ENCODE data around the gene NSL1.
"Not testable (repeated sequence)": the region's sequence is repeated elsewhere in the genome, so short reads cannot be mapped to it uniquely, and the experiment has no call there.

The NSL1 gene

DNA sequence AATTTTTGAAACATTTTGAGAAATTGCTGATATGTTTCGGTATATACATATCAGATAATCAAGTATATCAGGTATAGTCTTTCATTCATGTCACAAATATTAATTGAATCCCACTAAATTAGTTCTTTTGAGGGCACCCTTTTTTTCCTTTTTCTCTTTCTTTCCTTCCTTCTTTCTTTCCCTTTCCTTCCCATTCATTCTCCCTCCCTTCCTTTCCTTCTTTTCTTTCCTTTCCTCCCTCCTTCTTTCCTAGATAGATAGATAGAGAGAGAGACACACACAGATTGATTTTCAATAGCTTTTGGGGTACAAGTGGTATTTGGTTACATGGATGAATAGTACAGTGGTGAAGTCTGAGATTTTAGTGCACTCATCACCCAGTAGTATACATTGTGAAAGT, 5.7 kb downstream of the NSL1 start:
- CTCF ChIA-PET = interaction anchor here (0.8 to 6.3 kb wide), 8 partner anchors 8 to 330 kb away, joined by 3 to 36 read pairs (median 6); no protein-coding TSS in a partner anchor
- no peak for DNase-seq (ENCODE audit: extremely low spot score)
- POLR2A ChIA-PET = no interaction called here
- TF ChIP-seq, protein P1, sequence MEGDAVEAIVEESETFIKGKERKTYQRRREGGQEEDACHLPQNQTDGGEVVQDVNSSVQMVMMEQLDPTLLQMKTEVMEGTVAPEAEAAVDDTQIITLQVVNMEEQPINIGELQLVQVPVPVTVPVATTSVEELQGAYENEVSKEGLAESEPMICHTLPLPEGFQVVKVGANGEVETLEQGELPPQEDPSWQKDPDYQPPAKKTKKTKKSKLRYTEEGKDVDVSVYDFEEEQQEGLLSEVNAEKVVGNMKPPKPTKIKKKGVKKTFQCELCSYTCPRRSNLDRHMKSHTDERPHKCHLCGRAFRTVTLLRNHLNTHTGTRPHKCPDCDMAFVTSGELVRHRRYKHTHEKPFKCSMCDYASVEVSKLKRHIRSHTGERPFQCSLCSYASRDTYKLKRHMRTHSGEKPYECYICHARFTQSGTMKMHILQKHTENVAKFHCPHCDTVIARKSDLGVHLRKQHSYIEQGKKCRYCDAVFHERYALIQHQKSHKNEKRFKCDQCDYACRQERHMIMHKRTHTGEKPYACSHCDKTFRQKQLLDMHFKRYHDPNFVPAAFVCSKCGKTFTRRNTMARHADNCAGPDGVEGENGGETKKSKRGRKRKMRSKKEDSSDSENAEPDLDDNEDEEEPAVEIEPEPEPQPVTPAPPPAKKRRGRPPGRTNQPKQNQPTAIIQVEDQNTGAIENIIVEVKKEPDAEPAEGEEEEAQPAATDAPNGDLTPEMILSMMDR (IDR thresholded peaks at IDR 0.05; ENCODE audit: control extremely low read depth, extremely low read depth, low read depth, missing control alignments) = no peak

DNA sequence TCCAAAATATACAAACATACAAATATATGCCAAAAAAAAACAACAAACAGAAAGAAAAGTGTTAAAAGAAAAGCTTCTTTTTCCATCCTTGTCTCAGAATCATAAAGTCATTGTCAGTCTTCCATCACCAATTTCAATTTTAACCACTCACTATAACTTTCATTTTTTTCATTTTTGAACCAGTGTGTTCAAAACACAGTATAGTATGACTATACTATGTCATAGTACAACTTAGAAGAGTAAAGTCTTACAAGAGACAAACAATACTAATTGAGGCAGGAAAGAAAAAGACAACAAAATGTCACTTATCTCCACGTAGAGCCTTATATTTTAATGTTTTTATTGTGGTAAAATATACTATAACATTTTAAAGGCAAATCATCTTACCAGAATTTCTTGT, 7.6 kb downstream of the NSL1 start:
- TF ChIP-seq, protein P1 (IDR thresholded peaks at IDR 0.05; ENCODE audit: control extremely low read depth, extremely low read depth, low read depth, missing control alignments) = peak; percentile 0
- ChIA-PET CTCF (interaction anchor here (0.8 to 5.3 kb wide), 5 partner anchors 10 to 119 kb away, joined by 3 to 24 read pairs (median 4); no protein-coding TSS in a partner anchor), POLR2A (no interaction called here)
- DNase-seq (ENCODE audit: extremely low spot score) = no peak

DNA sequence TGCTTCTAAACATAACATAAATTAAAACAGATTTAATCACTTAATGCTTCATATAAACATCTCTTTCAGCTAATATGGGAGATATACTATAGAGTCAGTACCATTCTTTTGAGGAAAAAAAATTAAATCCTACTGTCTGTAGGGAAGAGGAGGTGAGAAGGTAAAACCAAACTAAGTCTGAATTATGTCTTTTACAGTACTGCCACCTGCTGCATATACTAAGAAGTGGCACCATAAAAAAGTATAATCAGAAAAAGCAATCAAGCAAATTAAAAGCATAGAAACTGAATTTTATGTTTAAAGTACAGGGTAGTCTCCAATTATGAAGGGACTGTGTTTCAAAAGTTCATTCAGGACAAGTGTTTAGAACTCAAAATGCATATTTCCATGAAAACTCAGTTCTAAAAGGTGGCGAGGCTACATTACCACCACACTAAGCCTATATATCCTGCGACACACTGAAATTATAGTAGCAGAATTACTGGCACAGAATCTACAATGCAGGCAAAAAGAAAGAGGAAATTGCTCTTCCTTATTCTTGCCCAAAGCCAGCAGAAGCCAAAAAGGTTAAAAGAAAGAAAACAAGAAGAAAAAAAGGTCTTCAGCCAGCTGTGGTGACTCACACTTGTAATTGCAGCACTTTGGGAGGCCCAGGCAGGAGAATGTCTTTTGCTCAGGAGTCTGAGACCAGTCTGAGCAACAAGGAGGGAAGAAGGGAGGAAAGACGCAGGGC, 9.0 kb downstream of the NSL1 start:
- ChIA-PET CTCF (interaction anchor here (0.6 to 5.3 kb wide), 22 partner anchors 8 to 325 kb away, joined by 3 to 43 read pairs (median 5); partner anchors contain the start of genes NSL1 and TATDN3), POLR2A (no interaction called here)
- no peak for DNase-seq (ENCODE audit: extremely low spot score)
- TF ChIP-seq, protein P1 (IDR thresholded peaks at IDR 0.05; ENCODE audit: control extremely low read depth, extremely low read depth, low read depth, missing control alignments) = peak; percentile 54

DNA sequence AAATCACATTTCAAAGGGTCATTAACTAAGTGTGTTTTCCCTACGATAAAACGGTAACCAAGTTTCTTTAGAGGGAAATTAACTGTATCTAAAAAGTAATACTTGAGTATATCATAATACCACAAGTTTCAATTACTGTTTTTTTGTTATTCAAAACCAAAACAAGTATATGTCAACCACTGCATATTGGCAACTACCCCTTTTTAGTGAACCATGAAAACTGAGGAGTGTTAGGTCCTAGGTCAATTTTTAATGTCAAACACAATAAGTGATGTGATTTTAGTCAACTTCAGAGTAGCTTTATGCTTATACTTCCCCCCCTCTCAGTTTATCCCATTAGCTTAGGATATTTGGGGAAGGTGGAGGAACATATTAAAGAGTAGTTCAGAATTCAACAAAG, 10.4 kb downstream of the NSL1 start:
- ChIA-PET POLR2A (no interaction called here), CTCF (interaction anchor here (0.7 to 5.3 kb wide), 22 partner anchors 9 to 326 kb away, joined by 3 to 43 read pairs (median 5); partner anchors contain the start of genes NSL1 and TATDN3)
- TF ChIP-seq, protein P1 (IDR thresholded peaks at IDR 0.05; ENCODE audit: control extremely low read depth, extremely low read depth, low read depth, missing control alignments) = no peak
- no peak for DNase-seq (ENCODE audit: extremely low spot score)

DNA sequence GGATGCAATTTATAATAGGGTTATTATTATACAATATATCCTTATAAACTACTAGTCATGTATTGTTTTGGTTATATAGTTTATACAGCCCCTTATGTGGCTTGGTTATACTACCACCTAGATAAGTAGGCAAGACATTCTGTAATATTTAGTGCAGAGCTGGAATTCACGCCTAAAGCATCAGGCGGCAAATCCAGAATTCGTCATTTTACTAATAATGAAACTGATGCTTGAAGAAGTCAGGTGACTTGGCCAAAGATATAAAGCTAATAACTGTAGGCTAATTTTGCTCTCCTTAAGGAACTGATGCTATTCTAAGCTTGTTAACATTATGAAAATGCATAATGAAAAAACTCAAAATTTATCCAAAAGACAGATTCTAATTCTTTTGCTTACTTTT, 10.8 kb downstream of the NSL1 start:
- TF ChIP-seq, protein P1 (IDR thresholded peaks at IDR 0.05; ENCODE audit: control extremely low read depth, extremely low read depth, low read depth, missing control alignments) = no peak
- DNase-seq (ENCODE audit: extremely low spot score) = no peak
- ChIA-PET POLR2A (no interaction called here), CTCF (interaction anchor here (0.9 to 5.3 kb wide), 13 partner anchors 9 to 325 kb away, joined by 3 to 43 read pairs (median 8); no protein-coding TSS in a partner anchor)

DNA sequence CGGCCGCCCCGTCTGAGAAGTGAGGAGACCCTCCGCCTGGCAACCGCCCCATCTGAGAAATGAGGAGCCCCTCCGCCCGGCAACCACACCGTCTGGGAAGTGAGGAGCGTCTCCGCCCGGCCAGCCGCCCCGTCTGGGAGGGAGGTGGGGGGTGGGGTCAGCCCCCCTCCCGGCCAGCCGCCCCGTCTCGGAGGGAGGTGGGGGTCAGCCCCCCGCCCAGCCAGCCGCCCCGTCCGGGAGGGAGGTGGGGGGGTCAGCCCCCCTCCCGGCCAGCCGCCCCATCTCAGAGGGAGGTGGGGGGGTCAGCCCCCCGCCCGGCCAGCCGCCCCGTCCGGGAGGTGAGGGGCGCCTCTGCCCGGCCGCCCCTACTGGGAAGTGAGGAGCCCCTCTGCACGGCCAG, 12.5 kb downstream of the NSL1 start:
- CTCF ChIA-PET; DNase-seq (ENCODE audit: extremely low spot score); POLR2A ChIA-PET: not testable (repeated sequence)

DNA sequence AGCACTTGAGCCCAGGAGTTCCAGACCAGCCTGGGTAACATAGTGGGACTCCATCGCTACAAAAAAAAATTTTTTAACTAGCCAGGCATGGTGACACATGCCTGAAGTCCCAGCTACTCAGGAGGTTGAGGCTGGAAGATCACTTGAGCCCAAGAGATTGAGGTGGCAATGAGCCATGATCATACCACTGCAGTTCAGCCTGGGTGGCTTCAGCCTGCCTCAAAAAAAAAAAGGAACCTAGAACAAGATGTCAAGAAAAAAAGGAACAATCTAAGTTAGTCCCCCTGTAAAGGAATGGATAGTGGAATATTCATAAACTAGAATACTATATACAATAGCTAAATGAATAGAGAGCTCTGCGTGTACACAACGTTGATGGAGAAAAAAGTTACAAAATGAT, 14.4 kb downstream of the NSL1 start:
- no peak for DNase-seq (ENCODE audit: extremely low spot score)
- CTCF ChIA-PET = interaction anchor here (0.8 to 3.9 kb wide), 8 partner anchors 9 to 1096 kb away, joined by 3 to 28 read pairs (median 4); no protein-coding TSS in a partner anchor
- TF ChIP-seq, protein P1 (IDR thresholded peaks at IDR 0.05; ENCODE audit: control extremely low read depth, extremely low read depth, low read depth, missing control alignments) = no peak
- POLR2A ChIA-PET = interaction anchor here (0.6 kb wide), 1 partner anchor 163 kb away, joined by 3 read pairs; no protein-coding TSS in a partner anchor

Data from GM10248 (cell line).